Hematopoietic multipotent progenitor cell (in vitro differentiated cells): ENCODE data around the gene FRYL. TPM values are rescaled to one million over a fixed set of nuclear protein-coding genes. Genes with fewer than 3 reads are reported as not detected.
A peak's percentile ranks its signal among the peaks of the same experiment; 100 is the strongest.
"Not testable (repeated sequence)": the region's sequence is repeated elsewhere in the genome, so short reads cannot be mapped to it uniquely, and the experiment has no call there.

Experiments
- DNase-seq, 3 donors: peaks; one replicate each; pipeline ENCODE4 v3.0.0-alpha.2; 2011 to 2015; ENCODE audit warnings: low read depth in 2 of 3, low spot score in 2 of 3
- total RNA-seq: library from RNA; depleted of rRNA; stranded (reverse); fragments of >200 nt; gene quantifications from one replicate; pipeline ENCODE4 v1.2.3, GENCODE V29; 2012

Gene FRYL
- total RNA-seq, 1 donor = 47.1 TPM

DNA sequence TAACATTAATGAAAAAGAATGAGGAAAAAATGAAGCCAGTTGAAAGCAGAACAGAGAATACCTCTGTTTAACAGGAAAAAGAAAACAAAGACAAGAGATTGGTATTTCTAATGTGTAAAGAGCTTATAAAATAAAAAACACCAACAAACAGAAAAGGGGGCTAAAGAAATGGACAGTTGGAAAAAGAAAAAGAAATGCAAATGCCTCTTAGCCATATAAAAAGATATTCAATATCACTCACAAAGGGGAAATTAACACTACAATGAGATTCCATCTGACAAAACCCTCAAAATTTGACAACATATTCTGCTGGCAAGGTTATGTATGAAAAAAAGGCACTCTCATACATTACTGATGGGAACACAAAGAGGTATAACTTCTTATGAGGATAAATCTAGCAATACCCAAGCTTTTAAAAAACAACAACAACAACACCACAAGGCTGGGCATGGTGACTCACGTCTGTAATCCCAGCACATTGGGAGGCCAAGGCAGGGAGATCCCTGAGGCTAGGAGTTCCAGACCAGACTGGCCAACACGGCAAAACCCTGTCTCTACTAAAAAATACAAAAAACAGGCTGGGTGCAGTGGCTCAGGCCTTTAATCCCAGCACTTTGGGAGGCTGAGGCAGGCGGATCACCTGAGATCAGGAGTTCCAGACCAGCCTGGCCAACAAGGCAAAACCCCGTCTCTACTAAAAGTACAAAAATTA, 75.8 kb downstream of the FRYL start:
- DNase-seq = no peak

- no peak for DNase-seq
Measured at GRCh38 chr4:48699475-48699874, 80.6 kb downstream of the FRYL start.

DNA sequence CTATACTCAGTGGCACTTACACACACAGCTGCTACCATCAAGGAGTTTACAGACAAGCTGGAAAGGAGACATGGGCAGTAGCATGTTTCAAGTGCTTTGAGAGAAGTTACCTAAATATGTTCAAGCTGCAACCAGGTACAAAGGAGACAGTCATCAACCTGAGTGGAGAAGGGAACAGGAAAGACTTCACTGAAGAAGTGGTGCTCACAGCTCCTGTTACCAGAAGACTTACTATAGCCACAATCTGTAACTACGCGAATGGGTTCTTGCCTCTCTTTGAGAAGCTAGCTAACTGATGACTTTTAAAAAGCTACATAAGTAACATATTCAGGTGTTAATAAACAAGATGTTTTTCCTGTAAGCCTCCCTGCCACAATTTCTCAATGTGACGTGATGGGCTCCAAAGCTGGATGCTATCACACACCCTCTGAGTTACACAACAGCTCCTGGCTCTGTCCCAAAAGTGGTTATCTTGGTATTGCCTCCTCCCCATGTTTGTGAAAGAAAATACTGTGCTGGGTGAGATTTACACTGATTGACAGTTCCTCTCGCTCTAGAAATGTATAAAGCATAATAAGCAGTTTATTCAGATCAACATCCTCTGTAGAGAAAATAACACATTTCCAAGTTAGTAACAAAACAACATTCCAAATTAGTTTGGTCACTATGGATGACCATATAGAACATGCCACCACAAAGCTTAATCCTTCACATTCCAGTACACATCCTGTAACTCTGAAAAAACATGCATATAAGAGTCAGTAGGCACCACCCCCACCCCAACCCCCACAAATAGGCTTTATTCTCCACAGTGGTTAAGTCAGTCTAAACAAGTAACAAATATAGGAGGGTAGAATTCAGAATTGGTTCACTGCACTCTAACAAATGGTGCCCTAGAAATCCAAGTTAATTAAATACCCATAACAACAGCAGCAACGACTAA, 81.8 kb downstream of the FRYL start:
- peak in 2 of 3 donors; percentile 28 to 66 for DNase-seq

- not testable (repeated sequence) for DNase-seq
Measured at GRCh38 chr4:48697516-48697915, 82.6 kb downstream of the FRYL start.

GRCh38 chr4:48694824-48695223, 85.3 kb downstream of the FRYL start:
- no peak for DNase-seq

GRCh38 chr4:48693856-48694574, 86.1 kb downstream of the FRYL start:
- no peak for DNase-seq

DNA sequence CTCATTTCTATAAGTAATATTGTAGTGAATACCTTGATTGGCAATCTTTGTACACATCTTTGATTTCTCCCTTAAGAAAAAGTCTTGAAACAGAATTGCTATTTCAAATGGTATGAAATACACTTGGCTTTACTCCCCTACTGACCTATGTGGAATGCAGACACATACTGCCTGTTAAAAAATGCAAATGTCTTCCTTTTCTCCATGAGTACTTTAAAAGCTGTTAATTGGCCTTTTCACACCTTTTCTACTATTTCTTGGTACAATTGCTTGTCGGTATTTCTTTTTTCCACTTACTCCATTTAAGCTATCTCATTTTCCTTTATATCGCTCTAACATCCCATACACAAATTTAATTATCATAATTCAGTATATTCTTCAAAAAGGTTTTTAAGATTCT, 87.2 kb downstream of the FRYL start:
- DNase-seq = no peak

DNA sequence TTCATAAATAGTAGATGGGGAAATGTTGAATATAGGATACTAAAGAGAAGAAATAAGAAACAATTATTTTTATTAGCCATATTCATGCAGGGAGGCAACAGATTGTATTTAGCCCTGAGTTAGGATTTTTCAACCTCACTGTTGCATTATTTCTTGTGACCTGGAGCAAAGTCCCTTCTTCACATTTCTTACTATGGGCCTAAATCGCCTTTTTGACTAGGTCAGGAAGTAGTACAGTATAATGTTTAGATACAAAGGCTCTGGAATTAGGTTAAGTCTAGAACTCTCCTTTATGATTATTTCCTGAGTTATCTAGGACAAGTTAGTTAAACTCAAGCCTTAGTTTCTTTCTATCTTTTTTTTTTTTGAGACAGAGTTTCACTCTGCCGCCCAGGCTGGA, 88.0 kb downstream of the FRYL start:
- no peak for DNase-seq

DNA sequence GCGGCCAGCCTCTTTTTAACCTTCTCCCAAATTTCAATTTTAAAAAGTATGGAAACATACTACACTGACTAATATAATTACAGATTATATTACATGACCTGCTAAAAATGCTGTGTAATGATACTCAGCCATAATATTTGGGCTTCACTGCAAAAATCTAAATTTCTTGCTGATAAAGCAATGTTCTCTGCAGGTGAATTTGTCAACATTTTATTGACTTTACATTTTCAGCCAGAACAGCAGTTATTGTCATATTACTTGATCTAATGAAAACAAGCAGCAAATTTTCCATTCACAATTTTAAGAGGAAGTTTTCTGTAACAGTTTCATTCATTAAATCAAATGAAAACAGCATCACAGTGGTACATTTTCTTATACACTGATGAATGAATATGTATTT, 91.1 kb downstream of the FRYL start:
- DNase-seq = no peak

- no peak for DNase-seq
Measured at GRCh38 chr4:48687313-48688051, 92.6 kb downstream of the FRYL start.

GRCh38 chr4:48686369-48686768, 93.7 kb downstream of the FRYL start:
- no peak for DNase-seq

GRCh38 chr4:48683784-48684666, 96.1 kb downstream of the FRYL start:
- peak in 2 of 3 donors; percentile 37 to 48 for DNase-seq

DNA sequence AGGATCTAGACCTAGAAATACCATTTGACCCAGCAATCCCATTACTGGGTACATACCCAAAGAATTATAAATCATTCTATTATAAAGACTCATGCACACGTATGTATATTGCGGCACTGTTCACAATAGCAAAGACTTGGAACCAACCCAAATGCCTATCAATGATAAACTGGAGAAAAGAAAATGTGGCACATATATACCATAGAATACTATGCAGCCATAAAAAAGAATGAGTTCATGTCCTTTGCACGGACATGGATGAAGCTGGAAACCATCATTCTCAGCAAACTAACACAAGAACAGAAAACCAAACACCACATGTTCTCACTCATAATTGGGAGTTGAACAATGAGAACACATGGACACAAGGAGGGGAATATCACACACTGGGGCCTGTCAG, 97.2 kb downstream of the FRYL start:
- DNase-seq = not testable (repeated sequence)

DNA sequence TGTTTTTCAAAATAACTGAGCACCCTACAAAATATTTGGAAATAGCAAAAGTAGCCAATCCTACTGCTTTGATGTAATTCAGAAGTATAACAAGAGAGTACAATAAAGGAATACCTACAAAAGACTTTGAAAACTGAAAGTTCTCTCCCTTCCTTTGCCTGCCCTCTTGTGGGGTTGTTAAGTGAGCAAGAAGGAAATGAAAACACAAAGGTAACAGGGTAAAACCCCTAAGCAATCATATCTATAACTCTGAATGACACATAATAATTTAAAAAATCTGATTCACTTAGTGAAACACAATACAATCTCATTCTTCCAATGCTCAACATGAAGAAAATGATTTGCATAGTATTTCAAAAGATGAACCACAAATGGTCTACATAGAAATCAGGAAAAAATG, 98.2 kb downstream of the FRYL start:
- DNase-seq = peak in 2 of 3 donors; percentile 44 to 70

- no peak for DNase-seq
Measured at GRCh38 chr4:48680848-48681568, 99.1 kb downstream of the FRYL start.

GRCh38 chr4:48673537-48673936, 106.5 kb downstream of the FRYL start:
- no peak for DNase-seq

- no peak for DNase-seq
Measured at GRCh38 chr4:48670587-48670986, 109.5 kb downstream of the FRYL start.

DNA sequence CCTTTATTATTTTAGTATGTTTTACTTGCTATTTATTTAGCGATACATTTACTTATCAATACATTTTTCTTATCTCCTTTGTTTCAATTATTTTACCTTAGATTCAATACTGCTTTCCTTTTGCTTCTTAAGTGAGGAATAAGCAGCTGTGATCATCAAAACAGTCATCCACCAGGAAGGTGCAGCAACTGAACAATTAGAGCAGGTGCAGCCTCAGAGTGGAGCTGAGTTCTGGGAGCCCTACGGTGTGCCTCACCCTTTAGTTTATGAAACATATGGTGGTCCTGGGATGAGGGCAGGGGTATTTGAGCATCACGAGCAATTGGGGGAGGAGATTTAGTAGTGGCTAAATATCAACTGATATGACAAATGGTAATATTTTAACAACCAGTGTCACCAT, 111.0 kb downstream of the FRYL start:
- DNase-seq = no peak
